GM12891 (cell line): ENCODE data around the gene ALDH7A1.

Experiments
- POLR2A ChIP-seq: IDR thresholded peaks from 2 replicates; pipeline ENCODE4 v1.6.1; 2011; ENCODE audit warnings: low read depth, low read length, control low read depth
- POLR2AphosphoS5 ChIP-seq: IDR thresholded peaks from 2 replicates; pipeline ENCODE4 v1.6.1; 2011; ENCODE audit warnings: low read depth, low read length, control low read depth

DNA sequence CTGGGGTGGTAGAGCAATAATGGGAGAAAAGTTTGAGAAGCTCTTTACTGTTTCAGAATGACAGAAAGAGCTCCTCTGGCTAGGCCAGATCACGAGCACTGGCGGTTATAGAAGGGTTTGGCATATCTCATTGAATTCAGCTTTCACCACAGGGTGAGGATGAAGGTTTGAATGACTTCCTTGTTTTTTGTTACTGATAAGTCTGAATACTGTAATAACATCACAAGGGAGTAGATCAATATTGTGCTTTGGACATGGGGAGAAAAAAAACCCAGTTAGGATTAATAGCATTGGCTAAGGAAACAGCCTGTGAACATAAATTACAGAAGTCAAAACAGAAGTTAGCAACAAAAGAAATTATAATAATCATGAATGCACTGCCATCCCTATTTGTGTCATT lies 15.1 kb upstream of the ALDH7A1 start:
- TF ChIP-seq POLR2AphosphoS5, result no peak
- no peak for TF ChIP-seq POLR2A
